IgD-negative memory B cell (primary cell): ENCODE data around the gene CHKA. TPM values are rescaled to one million over a fixed set of nuclear protein-coding genes. Genes with fewer than 3 reads are reported as not detected.
A peak's percentile ranks its signal among the peaks of the same experiment; 100 is the strongest.

Experiments used
- H3K27ac Mint-ChIP-seq, 3 donors: one replicate each; pipeline ENCODE4 v1.8.0; 2020 to 2022; ENCODE audit warnings: mild to moderate bottlenecking in 3 of 3, mixed read lengths in 3 of 3, moderate library complexity in 1 of 3
- H3K27me3 Mint-ChIP-seq: one replicate; pipeline ENCODE4 v1.8.0; 2021; ENCODE audit warnings: mixed read lengths
- H3K36me3 Mint-ChIP-seq: one replicate; pipeline ENCODE4 v1.8.0; 2020; ENCODE audit warnings: mild to moderate bottlenecking, mixed read lengths
- H3K4me1 Mint-ChIP-seq, 3 donors: one replicate each; pipeline ENCODE4 v1.8.0; 2020 to 2022; ENCODE audit warnings: mixed read lengths in 3 of 3, mild to moderate bottlenecking in 1 of 3
- H3K4me3 Mint-ChIP-seq, 4 donors: one replicate each; pipeline ENCODE4 v1.8.0; 2020 to 2022; ENCODE audit warnings: mild to moderate bottlenecking in 4 of 4, mixed read lengths in 4 of 4, moderate library complexity in 3 of 4
- H3K9me3 Mint-ChIP-seq, 3 donors: one replicate each; pipeline ENCODE4 v1.8.0; 2020 to 2021; ENCODE audit warnings: mixed read lengths in 3 of 3, mild to moderate bottlenecking in 1 of 3
- polyA plus RNA-seq: library from polyadenylated mRNA; unstranded; fragments of 300-500 nt; fragmentation: Illumina TruSeq; gene quantifications from one replicate; pipeline ENCODE4 v1.2.3, GENCODE V29; 2021

The CHKA gene
- polyA plus RNA-seq, 1 donor from 2014 or later, result 2.4 TPM

GRCh38 chr11:68016904-68017817 is 104.0 kb downstream of the CHKA start:
- Mint-ChIP-seq H3K4me1 (peaks cover 0 to 2% (median 0%) of the 10 kb centered on the region in 3 donors), H3K4me3 (no peak overlapping the region), H3K36me3 (peaks cover 2% of the 10 kb centered on the region), H3K27ac (no peak overlapping the region), H3K27me3 (peaks cover 4% of the 10 kb centered on the region), H3K9me3 (no peaks in the 10 kb centered on the region)

DNA sequence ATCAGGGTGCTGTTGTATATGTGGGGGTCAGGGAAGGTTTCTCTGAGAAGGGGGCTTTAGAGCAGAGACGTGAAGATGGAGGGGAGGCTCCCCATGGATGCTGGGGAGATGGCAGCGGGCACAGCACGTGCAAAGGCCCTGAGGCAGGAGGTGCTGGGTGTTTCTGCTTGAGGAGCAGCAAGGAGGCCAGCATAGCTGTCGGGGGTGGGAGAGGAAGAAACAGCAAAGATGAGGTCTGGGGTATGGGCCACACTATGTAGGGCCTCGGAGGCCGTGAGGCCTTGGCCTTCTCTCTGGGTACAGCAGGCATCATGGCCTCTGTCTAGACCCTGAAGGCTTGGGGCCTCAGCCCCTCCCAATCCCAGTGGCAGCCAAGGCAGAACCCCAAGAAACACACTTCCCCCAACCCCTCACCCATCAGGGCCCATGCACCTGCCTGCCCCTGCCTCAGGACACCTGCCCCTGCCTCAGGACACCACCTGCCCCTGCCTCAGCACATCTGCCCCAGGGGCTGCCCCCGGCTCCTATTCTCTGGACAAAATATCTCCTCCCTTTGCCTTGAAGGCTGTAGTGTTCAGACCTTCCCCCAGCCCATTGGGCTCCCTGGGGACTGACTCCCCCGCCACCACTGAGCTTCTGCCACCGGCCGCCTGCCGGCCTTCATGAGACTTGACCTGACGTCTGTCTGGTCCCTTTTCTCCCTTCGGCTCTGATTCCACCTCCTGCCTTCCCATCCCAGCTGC is 104.9 kb downstream of the CHKA start:
- peaks cover 4% of the 10 kb centered on the region for H3K27me3 Mint-ChIP-seq
- H3K36me3 Mint-ChIP-seq, result peaks cover 2% of the 10 kb centered on the region
- peaks cover 2 to 4% (median 4%) of the 10 kb centered on the region in 3 donors for H3K4me1 Mint-ChIP-seq
- no peak overlapping the region for H3K27ac Mint-ChIP-seq
- no peak overlapping the region for H3K4me3 Mint-ChIP-seq
- no peaks in the 10 kb centered on the region for H3K9me3 Mint-ChIP-seq

DNA sequence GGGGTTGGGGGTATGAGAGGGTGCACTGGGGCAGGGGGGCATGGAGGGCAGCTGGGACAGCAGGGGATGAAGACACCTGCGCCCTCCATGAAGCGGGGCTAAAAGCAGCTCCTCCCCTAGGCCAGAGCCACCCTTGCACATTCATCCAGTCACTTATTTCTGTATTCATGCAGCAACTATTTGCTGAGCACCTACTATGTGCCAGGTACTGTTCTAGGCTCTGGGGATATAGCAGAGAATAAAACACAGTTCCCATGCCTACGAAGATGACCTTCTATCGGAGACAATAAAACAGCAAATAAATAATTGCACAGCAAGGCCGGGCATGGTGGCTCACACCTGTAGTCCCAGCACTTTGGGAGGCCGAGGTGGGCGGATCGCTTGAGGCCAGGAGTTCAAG is 105.7 kb downstream of the CHKA start:
- Mint-ChIP-seq H3K27ac (no peak overlapping the region), H3K27me3 (peaks cover 4% of the 10 kb centered on the region), H3K9me3 (no peaks in the 10 kb centered on the region), H3K4me3 (no peak overlapping the region), H3K36me3 (peaks cover 2% of the 10 kb centered on the region), H3K4me1 (peaks cover 4 to 10% (median 5%) of the 10 kb centered on the region in 3 donors)

DNA sequence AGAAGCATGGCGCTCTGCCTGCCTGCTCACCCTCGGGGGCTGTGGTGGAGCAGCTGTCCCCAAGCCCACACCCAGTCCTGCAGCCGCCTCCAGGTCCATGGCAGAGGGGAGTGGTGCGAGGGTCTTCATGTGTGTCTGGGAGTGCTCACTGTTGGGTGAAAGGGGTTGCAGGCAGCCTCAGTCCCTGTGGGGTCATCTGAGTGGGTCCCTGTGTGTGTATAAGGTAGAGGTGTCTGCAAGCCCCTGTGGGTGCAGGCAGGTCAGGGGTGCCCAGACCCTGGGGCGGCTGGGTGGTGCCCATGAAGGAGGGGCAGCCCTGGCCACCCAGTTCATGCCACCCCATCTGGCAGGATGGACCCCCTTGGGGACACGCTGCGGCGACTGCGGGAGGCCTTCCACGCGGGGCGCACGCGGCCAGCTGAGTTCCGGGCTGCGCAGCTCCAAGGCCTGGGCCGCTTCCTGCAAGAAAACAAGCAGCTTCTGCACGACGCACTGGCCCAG is 106.2 kb downstream of the CHKA start:
- H3K36me3 Mint-ChIP-seq, result peaks cover 2% of the 10 kb centered on the region
- H3K4me1 Mint-ChIP-seq, result peaks cover 7 to 10% (median 9%) of the 10 kb centered on the region in 3 donors
- peak overlapping the region in 1 of 4 donors; percentile 63 for H3K4me3 Mint-ChIP-seq
- peaks cover 4% of the 10 kb centered on the region for H3K27me3 Mint-ChIP-seq
- no peaks in the 10 kb centered on the region for H3K9me3 Mint-ChIP-seq
- no peak overlapping the region for H3K27ac Mint-ChIP-seq

- Mint-ChIP-seq H3K27ac (no peak overlapping the region), H3K4me1 (peaks cover 12 to 16% (median 15%) of the 10 kb centered on the region in 3 donors), H3K4me3 (no peak overlapping the region), H3K27me3 (peaks cover 4% of the 10 kb centered on the region), H3K9me3 (no peaks in the 10 kb centered on the region), H3K36me3 (peaks cover 2% of the 10 kb centered on the region)
These were observed 106.8 kb downstream of the CHKA start for GRCh38 chr11:68014157-68014946.

GRCh38 chr11:68013611-68014156 is 107.5 kb downstream of the CHKA start:
- Mint-ChIP-seq H3K27ac (no peak overlapping the region), H3K36me3 (peaks cover 2% of the 10 kb centered on the region), H3K4me1 (peaks cover 15 to 22% (median 21%) of the 10 kb centered on the region in 3 donors), H3K27me3 (peaks cover 1% of the 10 kb centered on the region), H3K4me3 (peak overlapping the region in 1 of 4 donors; percentile 8), H3K9me3 (no peaks in the 10 kb centered on the region)

- Mint-ChIP-seq H3K36me3 (peaks cover 2% of the 10 kb centered on the region), H3K9me3 (no peaks in the 10 kb centered on the region), H3K4me3 (no peak overlapping the region), H3K27ac (no peak overlapping the region), H3K4me1 (peaks cover 15 to 23% (median 21%) of the 10 kb centered on the region in 3 donors), H3K27me3 (peaks cover 1% of the 10 kb centered on the region)
These were observed 108.2 kb downstream of the CHKA start for GRCh38 chr11:68012843-68013610.

DNA sequence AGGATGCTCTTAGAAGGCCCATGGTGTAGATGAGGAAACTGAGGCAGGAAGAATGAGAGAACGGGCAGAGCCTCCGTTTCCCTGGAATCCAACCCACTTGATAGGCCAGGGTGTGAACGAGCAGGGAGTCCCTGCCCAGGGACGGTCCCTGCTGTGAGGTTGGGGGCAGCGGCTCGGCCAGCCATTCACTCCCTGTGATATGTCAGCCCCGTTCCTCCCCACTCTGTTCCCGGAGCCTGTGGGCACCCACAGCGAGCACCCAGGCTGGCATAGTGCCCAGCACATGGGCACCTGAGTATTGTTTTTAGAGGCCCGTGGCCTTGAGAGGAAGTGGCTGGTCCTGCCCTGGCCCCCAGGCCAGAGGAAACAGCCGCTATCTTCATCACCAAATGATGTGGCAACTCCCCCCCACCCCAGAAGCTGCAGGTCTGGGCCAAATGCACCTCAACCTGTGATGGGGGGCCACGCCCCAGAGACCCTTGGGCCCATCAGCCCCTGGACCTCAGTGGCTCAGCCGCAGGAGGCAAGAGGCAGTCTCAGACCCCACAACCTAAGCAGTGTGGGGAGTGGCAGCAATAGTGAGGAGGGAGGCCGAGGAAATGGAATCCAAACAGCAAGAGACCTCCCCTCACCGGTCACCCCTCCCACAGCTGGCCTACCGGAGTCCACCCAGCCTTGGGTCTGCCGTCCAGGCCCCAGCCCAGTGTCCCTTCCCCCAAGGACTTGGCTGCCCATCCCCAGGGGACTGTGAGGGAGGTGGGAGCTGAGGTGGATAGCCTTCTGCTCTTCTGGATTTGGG is 108.9 kb downstream of the CHKA start:
- peaks cover 2% of the 10 kb centered on the region for H3K36me3 Mint-ChIP-seq
- H3K27me3 Mint-ChIP-seq, result no peaks in the 10 kb centered on the region
- H3K9me3 Mint-ChIP-seq, result no peaks in the 10 kb centered on the region
- H3K27ac Mint-ChIP-seq, result no peak overlapping the region
- H3K4me3 Mint-ChIP-seq, result no peak overlapping the region
- H3K4me1 Mint-ChIP-seq, result peaks cover 15 to 23% (median 21%) of the 10 kb centered on the region in 3 donors

DNA sequence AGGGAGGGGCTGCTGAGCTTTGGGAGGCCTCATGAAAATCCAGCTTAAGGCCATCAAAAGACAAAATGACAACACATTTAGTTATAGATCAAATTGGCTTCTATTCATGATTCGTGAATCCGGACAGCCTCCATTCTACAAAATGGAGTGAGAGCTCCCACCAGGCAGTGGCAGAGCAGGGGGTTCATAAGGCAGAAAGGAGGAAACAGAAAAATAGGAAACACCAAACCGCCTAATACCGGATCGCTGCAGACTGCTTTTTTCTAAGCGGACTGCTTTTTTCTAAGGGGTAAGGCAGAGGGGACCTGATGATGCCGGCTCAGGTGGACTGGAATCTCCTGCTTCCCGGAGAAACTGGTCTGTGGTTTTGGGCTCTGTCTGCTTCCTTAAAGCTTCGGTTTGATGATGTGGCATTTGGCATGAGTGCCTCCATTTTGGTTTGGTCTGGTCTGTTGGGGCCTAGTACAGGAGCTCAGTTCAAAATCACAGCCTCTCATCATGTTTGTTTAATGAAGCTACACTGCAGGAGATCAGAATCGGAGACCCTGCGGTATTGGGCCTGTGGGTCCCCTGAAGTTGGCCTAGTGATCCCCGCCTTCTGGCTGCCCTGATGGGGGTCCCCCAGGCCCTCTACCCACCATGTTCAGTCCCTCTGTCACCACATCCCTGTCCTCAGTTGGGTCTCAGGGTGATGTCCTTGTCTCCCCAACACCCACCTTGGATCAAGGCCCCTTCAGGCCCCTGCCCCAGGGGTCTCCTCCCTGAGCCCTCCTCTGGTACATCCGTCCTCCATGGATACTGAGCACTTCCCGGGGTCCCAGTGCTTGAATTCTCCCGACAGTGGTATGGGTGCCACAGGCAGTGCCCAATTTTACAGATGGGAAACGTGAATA is 109.9 kb downstream of the CHKA start:
- H3K4me3 Mint-ChIP-seq, result peak overlapping the region in 2 of 4 donors; percentile 12 to 35
- peaks cover 2% of the 10 kb centered on the region for H3K36me3 Mint-ChIP-seq
- H3K9me3 Mint-ChIP-seq, result no peaks in the 10 kb centered on the region
- H3K27ac Mint-ChIP-seq, result peak overlapping the region in 1 of 3 donors; percentile 54
- no peaks in the 10 kb centered on the region for H3K27me3 Mint-ChIP-seq
- H3K4me1 Mint-ChIP-seq, result peaks cover 17 to 26% (median 23%) of the 10 kb centered on the region in 3 donors

GRCh38 chr11:68010090-68011041 is 110.8 kb downstream of the CHKA start, which contains the start of gene ALDH3B1:
ALDH3B1 (plus strand) TSS chr11:68010327; CDS start chr11:68015298, 4,971 bp downstream.
- no peaks in the 10 kb centered on the region for H3K9me3 Mint-ChIP-seq
- H3K27me3 Mint-ChIP-seq, result no peaks in the 10 kb centered on the region
- peak within 1 kb of the TSS; percentile 83 to 97 (median 93) for H3K27ac Mint-ChIP-seq
- H3K4me1 Mint-ChIP-seq, result peaks cover 22 to 29% (median 28%) of the 10 kb centered on the region in 3 donors
- peak within 1 kb of the TSS; percentile 66 to 90 (median 77) for H3K4me3 Mint-ChIP-seq
- H3K36me3 Mint-ChIP-seq, result peaks cover 2% of the 10 kb centered on the region

DNA sequence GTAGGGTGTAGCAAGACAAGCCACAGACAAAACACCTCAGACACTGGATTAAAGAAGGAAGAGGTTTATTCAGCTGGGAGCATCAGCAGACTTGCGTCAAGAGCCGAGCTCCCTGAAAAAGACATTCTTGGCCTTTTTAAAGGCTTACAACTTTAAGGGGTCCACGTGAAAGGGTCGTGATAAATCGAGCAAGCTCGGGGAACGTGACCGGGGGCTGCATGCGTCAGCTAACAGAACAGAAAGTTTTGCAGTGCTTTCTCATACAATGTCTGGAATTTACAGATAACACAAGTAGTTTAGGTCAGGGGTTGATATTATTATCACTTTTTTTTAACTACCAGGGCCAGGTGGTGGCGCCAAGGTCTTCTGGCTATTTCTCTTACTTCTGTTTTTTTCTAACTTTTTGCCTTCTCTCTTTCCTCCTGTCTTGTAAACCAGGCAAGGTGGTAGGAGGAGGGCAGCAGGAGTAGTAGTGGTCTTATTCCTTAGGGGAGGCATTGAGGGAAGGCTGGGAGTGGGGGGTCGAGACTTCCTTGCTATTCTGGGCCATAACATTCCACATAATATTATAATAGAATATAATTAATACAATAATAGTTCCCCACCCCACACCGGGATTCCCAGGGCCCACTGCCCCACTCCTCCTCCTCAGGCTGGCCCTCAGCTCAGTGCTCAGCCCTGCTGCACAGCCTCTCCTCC is 111.6 kb downstream of the CHKA start:
- Mint-ChIP-seq H3K4me3 (peak overlapping the region; percentile 66 to 90 (median 77)), H3K27ac (peak overlapping the region; percentile 83 to 97 (median 93)), H3K9me3 (no peaks in the 10 kb centered on the region), H3K36me3 (peaks cover 2% of the 10 kb centered on the region), H3K27me3 (no peaks in the 10 kb centered on the region), H3K4me1 (peaks cover 28 to 33% (median 29%) of the 10 kb centered on the region in 3 donors)
